Neural progenitor cell (in vitro differentiated cells): ENCODE data around the gene CYP39A1. TPM values are rescaled to one million over a fixed set of nuclear protein-coding genes. Genes with fewer than 3 reads are reported as not detected.

Source experiments
- DNase-seq: peaks from one replicate; pipeline ENCODE4 v3.0.0-alpha.2; 2016; ENCODE audit warnings: low spot score
- H2AFZ ChIP-seq: fragments of 200-600 bp; sonication (generic); replicated peaks from 2 replicates; pipeline ENCODE4 v1.6.1; 2016; ENCODE audit warnings: antibody characterized with exemption
- H3F3A ChIP-seq: fragments of 200-600 bp; sonication (generic); 2 replicates; pipeline ENCODE4 v1.6.1; 2016; ENCODE audit warnings: antibody characterized with exemption, low read depth
- H3K27ac ChIP-seq: fragments of 200-600 bp; sonication (generic); 2 replicates; pipeline ENCODE4 v1.5.1; 2016; ENCODE audit warnings: mild to moderate bottlenecking
- H3K27me3 ChIP-seq: fragments of 200-600 bp; sonication (generic); 2 replicates; pipeline ENCODE4 v1.6.1; 2016; ENCODE audit warnings: mild to moderate bottlenecking, moderate library complexity
- H3K36me3 ChIP-seq: fragments of 200-600 bp; sonication (generic); 2 replicates; pipeline ENCODE4 v1.5.1; 2016
- H3K4me1 ChIP-seq: fragments of 200-600 bp; sonication (generic); 2 replicates; pipeline ENCODE4 v1.6.1; 2016; ENCODE audit warnings: mixed run types
- H3K4me2 ChIP-seq: fragments of 200-600 bp; sonication (generic); 2 replicates; pipeline ENCODE4 v1.6.1; 2016
- H3K4me3 ChIP-seq: fragments of 200-600 bp; sonication (generic); 2 replicates; pipeline ENCODE4 v1.5.1; 2016
- H3K79me2 ChIP-seq: fragments of 200-600 bp; sonication (generic); 2 replicates; pipeline ENCODE4 v1.6.1; 2016; ENCODE audit warnings: low read depth
- H3K9ac ChIP-seq: fragments of 200-600 bp; sonication (generic); 2 replicates; pipeline ENCODE4 v1.6.1; 2016
- H3K9me3 ChIP-seq: fragments of 200-600 bp; sonication (generic); 2 replicates; pipeline ENCODE4 v1.5.1; 2016; ENCODE audit warnings: low read depth
- H4K20me1 ChIP-seq: fragments of 200-600 bp; sonication (generic); 2 replicates; pipeline ENCODE4 v1.6.1; 2016; ENCODE audit warnings: low read depth
- H3K27ac Mint-ChIP-seq: 3 replicates; pipeline ENCODE4 v1.8.0; 2021; ENCODE audit warnings: mixed read lengths
- H3K27me3 Mint-ChIP-seq: 2 replicates; pipeline ENCODE4 v1.8.0; 2022; ENCODE audit warnings: low read depth, mild to moderate bottlenecking, inconsistent platforms, moderate library complexity, mixed read lengths; ENCODE audit not compliant: insufficient read depth
- H3K36me3 Mint-ChIP-seq: 3 replicates; pipeline ENCODE4 v1.8.0; 2021; ENCODE audit warnings: mixed read lengths
- H3K4me1 Mint-ChIP-seq: 3 replicates; pipeline ENCODE4 v1.8.0; 2021; ENCODE audit warnings: mixed read lengths
- H3K4me3 Mint-ChIP-seq: 3 replicates; pipeline ENCODE4 v1.8.0; 2021; ENCODE audit warnings: mild to moderate bottlenecking, moderate library complexity, mixed read lengths
- H3K9me3 Mint-ChIP-seq: 3 replicates; pipeline ENCODE4 v1.8.0; 2020; ENCODE audit warnings: mixed read lengths
- EZH2 ChIP-seq: fragments of 200-600 bp; sonication (generic); IDR thresholded peaks from 2 replicates; pipeline ENCODE4 v1.6.1; 2017; ENCODE audit warnings: antibody characterized with exemption, mild to moderate bottlenecking, moderate library complexity
- EZH2phosphoT487 ChIP-seq: fragments of 200-600 bp; sonication (generic); IDR thresholded peaks from 2 replicates; pipeline ENCODE4 v1.6.1; 2017; ENCODE audit warnings: antibody characterized with exemption
- total RNA-seq: library from RNA; depleted of rRNA; stranded (reverse); fragments of >200 nt; gene quantifications from 2 replicates; pipeline ENCODE4 v1.2.3, GENCODE V29; 2015; ENCODE audit warnings: low replicate concordance
- TF ChIP-seq, protein P1 (sequence below): fragments of 200-600 bp; sonication (generic); IDR thresholded peaks from 2 replicates; pipeline ENCODE4 v1.5.1; 2017; ENCODE audit warnings: antibody characterized with exemption, mild to moderate bottlenecking

The CYP39A1 gene
- total RNA-seq, 1 donor from 2014 or later, result 7.1 TPM

DNA sequence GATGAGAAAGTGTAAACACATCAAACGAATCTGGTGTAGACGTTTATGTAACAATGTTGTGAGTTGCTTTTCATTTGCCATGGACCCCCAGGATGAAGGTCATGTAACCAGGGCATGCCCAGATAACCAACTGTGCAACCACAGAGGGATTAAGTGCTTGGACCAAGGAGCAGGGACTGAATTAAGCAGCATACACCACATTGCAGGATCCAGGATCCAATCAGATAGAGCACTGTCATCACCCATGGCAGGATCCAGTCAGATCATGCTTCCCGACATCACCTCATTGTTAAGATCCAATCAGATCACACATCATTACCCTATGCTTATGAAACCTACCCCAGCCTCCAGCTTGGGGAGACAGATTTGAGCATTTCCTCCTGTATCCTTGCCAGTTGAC, 87.1 kb downstream of the CYP39A1 start:
- H3K9me3 Mint-ChIP-seq, result peaks cover 3% of the 10 kb centered on the region
- Histone ChIP-seq H3K36me3 (no peaks in the 10 kb centered on the region), H4K20me1 (no peaks in the 10 kb centered on the region), H3K79me2 (no peaks in the 10 kb centered on the region), H3K4me3 (no peak overlapping the region), H2AFZ (no peak overlapping the region), H3F3A (no peaks in the 10 kb centered on the region), H3K4me2 (no peak overlapping the region), H3K9me3 (no peaks in the 10 kb centered on the region), H3K4me1 (no peaks in the 10 kb centered on the region), H3K27ac (no peak overlapping the region), H3K9ac (no peak overlapping the region), H3K27me3 (no peaks in the 10 kb centered on the region)
- no peak overlapping the region for H3K27ac Mint-ChIP-seq
- H3K27me3 Mint-ChIP-seq, result no peaks in the 10 kb centered on the region
- no peak for DNase-seq
- TF ChIP-seq, protein P1, sequence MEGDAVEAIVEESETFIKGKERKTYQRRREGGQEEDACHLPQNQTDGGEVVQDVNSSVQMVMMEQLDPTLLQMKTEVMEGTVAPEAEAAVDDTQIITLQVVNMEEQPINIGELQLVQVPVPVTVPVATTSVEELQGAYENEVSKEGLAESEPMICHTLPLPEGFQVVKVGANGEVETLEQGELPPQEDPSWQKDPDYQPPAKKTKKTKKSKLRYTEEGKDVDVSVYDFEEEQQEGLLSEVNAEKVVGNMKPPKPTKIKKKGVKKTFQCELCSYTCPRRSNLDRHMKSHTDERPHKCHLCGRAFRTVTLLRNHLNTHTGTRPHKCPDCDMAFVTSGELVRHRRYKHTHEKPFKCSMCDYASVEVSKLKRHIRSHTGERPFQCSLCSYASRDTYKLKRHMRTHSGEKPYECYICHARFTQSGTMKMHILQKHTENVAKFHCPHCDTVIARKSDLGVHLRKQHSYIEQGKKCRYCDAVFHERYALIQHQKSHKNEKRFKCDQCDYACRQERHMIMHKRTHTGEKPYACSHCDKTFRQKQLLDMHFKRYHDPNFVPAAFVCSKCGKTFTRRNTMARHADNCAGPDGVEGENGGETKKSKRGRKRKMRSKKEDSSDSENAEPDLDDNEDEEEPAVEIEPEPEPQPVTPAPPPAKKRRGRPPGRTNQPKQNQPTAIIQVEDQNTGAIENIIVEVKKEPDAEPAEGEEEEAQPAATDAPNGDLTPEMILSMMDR, result no peak
- TF ChIP-seq EZH2phosphoT487, result no peak
- TF ChIP-seq EZH2, result no peak
- no peak overlapping the region for H3K4me3 Mint-ChIP-seq
- H3K36me3 Mint-ChIP-seq, result no peaks in the 10 kb centered on the region
- no peaks in the 10 kb centered on the region for H3K4me1 Mint-ChIP-seq

DNA sequence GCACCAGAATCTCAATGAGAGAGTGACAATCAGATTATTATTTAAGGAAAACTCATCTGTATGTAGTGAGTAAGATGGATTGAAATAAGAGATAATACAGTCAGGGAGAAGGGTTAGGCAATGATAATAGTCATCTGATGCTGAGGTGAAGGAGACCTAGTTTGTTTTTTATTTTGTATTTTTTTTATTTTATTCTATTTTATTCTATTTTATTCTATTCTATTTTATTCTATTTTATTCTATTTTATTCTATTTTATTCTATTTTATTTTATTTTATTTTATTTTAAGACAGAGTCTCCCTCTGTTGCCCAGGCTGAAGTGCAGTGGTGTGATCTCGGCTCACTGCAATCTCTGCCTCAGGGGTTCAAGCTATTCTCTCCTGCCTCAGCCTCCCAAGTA, 88.7 kb downstream of the CYP39A1 start:
- Histone ChIP-seq H3K27ac (no peak overlapping the region), H3K36me3 (no peaks in the 10 kb centered on the region), H3K4me3 (no peak overlapping the region), H4K20me1 (no peaks in the 10 kb centered on the region), H3K9me3 (no peaks in the 10 kb centered on the region), H3F3A (no peaks in the 10 kb centered on the region), H3K9ac (no peak overlapping the region), H3K79me2 (no peaks in the 10 kb centered on the region), H3K27me3 (no peaks in the 10 kb centered on the region), H3K4me1 (no peaks in the 10 kb centered on the region), H3K4me2 (no peak overlapping the region), H2AFZ (no peak overlapping the region)
- no peak overlapping the region for H3K27ac Mint-ChIP-seq
- DNase-seq, result no peak
- no peak overlapping the region for H3K4me3 Mint-ChIP-seq
- peaks cover 3% of the 10 kb centered on the region for H3K9me3 Mint-ChIP-seq
- H3K36me3 Mint-ChIP-seq, result no peaks in the 10 kb centered on the region
- no peaks in the 10 kb centered on the region for H3K4me1 Mint-ChIP-seq
- TF ChIP-seq, protein P1, result no peak
- TF ChIP-seq EZH2phosphoT487 (no peak), EZH2 (no peak)
- H3K27me3 Mint-ChIP-seq, result no peaks in the 10 kb centered on the region

DNA sequence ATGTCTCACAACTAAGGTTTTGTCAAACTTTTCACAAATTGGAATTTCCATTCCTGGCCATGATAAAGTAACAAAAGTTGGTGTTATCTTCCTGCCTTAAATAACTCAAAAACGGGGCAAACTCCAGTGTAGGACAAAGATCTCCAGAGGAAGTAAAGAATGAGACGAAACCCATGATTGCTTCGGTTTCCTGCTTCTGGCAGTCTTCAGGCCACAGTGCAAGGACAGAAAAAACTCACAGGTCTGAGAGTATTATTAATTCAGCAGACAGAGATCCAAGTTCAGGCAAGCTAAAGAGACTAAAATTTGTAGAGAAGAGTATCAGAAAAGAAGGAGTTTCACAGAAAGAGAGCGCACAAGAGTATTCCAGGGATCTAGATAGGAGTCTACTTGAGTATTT, 96.6 kb downstream of the CYP39A1 start:
- Histone ChIP-seq H2AFZ (no peak overlapping the region), H3K27ac (no peak overlapping the region), H3K4me2 (no peak overlapping the region), H3K4me3 (no peak overlapping the region), H3K9ac (no peak overlapping the region), H4K20me1 (no peaks in the 10 kb centered on the region), H3K27me3 (no peaks in the 10 kb centered on the region), H3K79me2 (no peaks in the 10 kb centered on the region), H3F3A (no peaks in the 10 kb centered on the region), H3K4me1 (no peaks in the 10 kb centered on the region), H3K36me3 (no peaks in the 10 kb centered on the region), H3K9me3 (no peaks in the 10 kb centered on the region)
- no peaks in the 10 kb centered on the region for H3K9me3 Mint-ChIP-seq
- H3K27ac Mint-ChIP-seq, result no peak overlapping the region
- no peak overlapping the region for H3K4me3 Mint-ChIP-seq
- TF ChIP-seq EZH2phosphoT487 (no peak), EZH2 (no peak)
- no peaks in the 10 kb centered on the region for H3K36me3 Mint-ChIP-seq
- H3K4me1 Mint-ChIP-seq, result peaks cover 2% of the 10 kb centered on the region
- peaks cover 2% of the 10 kb centered on the region for H3K27me3 Mint-ChIP-seq
- DNase-seq, result no peak

DNA sequence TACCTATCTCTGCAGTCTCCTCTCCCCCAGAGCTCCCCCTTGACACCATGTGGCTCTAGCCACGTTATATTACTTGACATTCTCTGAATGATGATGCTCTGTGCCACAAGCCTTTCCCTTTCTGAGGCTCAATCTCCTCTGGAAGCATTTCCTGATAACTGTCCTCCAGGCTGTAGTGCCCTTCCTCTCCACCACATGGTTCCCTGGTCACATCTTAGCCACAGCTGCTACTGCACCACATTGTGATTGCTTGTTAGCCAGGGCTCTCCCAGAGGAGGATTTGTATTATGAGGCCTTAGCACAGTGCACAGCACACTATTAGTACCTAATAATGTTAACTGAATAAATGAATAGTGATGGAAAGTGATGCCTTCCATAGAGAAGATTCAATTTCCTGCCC, 97.5 kb downstream of the CYP39A1 start:
- Histone ChIP-seq H3F3A (no peaks in the 10 kb centered on the region), H3K9ac (no peak overlapping the region), H3K27me3 (no peaks in the 10 kb centered on the region), H3K4me2 (no peak overlapping the region), H2AFZ (no peak overlapping the region), H4K20me1 (no peaks in the 10 kb centered on the region), H3K36me3 (no peaks in the 10 kb centered on the region), H3K27ac (no peak overlapping the region), H3K79me2 (no peaks in the 10 kb centered on the region), H3K9me3 (no peaks in the 10 kb centered on the region), H3K4me1 (no peaks in the 10 kb centered on the region), H3K4me3 (no peak overlapping the region)
- Mint-ChIP-seq H3K27me3 (peaks cover 2% of the 10 kb centered on the region), H3K36me3 (no peaks in the 10 kb centered on the region), H3K9me3 (no peaks in the 10 kb centered on the region), H3K27ac (no peak overlapping the region), H3K4me1 (peaks cover 2% of the 10 kb centered on the region), H3K4me3 (no peak overlapping the region)
- TF ChIP-seq EZH2 (no peak), EZH2phosphoT487 (no peak)
- TF ChIP-seq, protein P1, result no peak
- peak; percentile 7 for DNase-seq
